ENCODE results near the gene CHFR. TPM values are rescaled to one million over a fixed set of nuclear protein-coding genes. Genes with fewer than 3 reads are reported as not detected.
A peak's percentile ranks its signal among the peaks of the same experiment; 100 is the strongest.

CHFR gene
- total RNA-seq, 1 experiment from 2014 or later, result 74.0 TPM

DNA sequence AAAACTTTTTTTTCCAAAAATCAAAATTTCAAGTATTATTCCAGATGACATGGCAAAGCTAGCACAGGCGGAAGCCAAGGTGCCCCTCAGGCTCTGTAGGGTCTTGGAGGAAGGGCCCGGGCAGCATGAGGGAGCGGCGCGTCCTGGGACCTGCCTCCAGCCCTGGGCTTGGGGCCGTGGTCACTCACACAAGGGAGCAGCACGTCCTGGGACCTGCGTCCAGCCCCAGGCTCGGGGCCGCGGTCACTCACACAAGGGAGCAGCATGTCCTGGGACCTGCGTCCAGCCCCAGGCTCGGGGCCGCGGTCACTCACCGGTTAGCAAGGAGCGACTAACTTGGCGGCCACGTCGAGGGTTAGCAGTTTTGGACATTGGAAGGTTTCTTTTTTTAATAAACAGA, 46.9 kb downstream of the CHFR start:
- TSS peak; percentile 82 for BruUV-seq (replicated peaks)
- intact Hi-C loops (cut with micrococcal nuclease; ENCODE audit: unreplicated experiment) (no loop called here), in situ Hi-C loops (cut with HindIII; ENCODE audit: low pct_unique_long_range_greater_than_20kb, low sequenced_read_pairs) (no loop called here)
- CTCF ChIA-PET, result no interaction called here
- Histone ChIP-seq H3K27ac (ENCODE audit: low read length) (no peak overlapping the region), H3K36me3 (ENCODE audit: control insufficient read depth, insufficient read depth, low read length) (peaks cover 10% of the 10 kb centered on the region), H3K4me3 (ENCODE audit: low read depth in 2 of 2, low read length in 2 of 2) (no peak overlapping the region), H3K27me3 (ENCODE audit: control insufficient read depth, insufficient read depth, low read length) (no peaks in the 10 kb centered on the region), H3K9me3 (ENCODE audit: control insufficient read depth, insufficient read depth, low read depth, low read length) (no peaks in the 10 kb centered on the region), H3K4me1 (ENCODE audit: control insufficient read depth, insufficient read depth, low read length) (no peaks in the 10 kb centered on the region)
- DNase-seq (ENCODE audit: low read depth, low spot score), result no peak
- no peak for ATAC-seq
- POLR2A ChIA-PET, result no interaction called here
- TF ChIP-seq SIN3A (IDR thresholded peaks at IDR 0.05; ENCODE audit: borderline replicate concordance, insufficient read depth, low read depth, low read length), result no peak
- TF ChIP-seq, protein P1, sequence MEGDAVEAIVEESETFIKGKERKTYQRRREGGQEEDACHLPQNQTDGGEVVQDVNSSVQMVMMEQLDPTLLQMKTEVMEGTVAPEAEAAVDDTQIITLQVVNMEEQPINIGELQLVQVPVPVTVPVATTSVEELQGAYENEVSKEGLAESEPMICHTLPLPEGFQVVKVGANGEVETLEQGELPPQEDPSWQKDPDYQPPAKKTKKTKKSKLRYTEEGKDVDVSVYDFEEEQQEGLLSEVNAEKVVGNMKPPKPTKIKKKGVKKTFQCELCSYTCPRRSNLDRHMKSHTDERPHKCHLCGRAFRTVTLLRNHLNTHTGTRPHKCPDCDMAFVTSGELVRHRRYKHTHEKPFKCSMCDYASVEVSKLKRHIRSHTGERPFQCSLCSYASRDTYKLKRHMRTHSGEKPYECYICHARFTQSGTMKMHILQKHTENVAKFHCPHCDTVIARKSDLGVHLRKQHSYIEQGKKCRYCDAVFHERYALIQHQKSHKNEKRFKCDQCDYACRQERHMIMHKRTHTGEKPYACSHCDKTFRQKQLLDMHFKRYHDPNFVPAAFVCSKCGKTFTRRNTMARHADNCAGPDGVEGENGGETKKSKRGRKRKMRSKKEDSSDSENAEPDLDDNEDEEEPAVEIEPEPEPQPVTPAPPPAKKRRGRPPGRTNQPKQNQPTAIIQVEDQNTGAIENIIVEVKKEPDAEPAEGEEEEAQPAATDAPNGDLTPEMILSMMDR (IDR thresholded peaks at IDR 0.05), result no peak
- TF ChIP-seq, protein P2, sequence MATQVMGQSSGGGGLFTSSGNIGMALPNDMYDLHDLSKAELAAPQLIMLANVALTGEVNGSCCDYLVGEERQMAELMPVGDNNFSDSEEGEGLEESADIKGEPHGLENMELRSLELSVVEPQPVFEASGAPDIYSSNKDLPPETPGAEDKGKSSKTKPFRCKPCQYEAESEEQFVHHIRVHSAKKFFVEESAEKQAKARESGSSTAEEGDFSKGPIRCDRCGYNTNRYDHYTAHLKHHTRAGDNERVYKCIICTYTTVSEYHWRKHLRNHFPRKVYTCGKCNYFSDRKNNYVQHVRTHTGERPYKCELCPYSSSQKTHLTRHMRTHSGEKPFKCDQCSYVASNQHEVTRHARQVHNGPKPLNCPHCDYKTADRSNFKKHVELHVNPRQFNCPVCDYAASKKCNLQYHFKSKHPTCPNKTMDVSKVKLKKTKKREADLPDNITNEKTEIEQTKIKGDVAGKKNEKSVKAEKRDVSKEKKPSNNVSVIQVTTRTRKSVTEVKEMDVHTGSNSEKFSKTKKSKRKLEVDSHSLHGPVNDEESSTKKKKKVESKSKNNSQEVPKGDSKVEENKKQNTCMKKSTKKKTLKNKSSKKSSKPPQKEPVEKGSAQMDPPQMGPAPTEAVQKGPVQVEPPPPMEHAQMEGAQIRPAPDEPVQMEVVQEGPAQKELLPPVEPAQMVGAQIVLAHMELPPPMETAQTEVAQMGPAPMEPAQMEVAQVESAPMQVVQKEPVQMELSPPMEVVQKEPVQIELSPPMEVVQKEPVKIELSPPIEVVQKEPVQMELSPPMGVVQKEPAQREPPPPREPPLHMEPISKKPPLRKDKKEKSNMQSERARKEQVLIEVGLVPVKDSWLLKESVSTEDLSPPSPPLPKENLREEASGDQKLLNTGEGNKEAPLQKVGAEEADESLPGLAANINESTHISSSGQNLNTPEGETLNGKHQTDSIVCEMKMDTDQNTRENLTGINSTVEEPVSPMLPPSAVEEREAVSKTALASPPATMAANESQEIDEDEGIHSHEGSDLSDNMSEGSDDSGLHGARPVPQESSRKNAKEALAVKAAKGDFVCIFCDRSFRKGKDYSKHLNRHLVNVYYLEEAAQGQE (IDR thresholded peaks at IDR 0.05; ENCODE audit: insufficient read depth in 1 of 2, low read depth in 2 of 2, low read length in 1 of 2), result no peak
- TF ChIP-seq TCF7L2 (IDR thresholded peaks at IDR 0.05; ENCODE audit: low read depth, low read length), result no peak
- no peak for TF ChIP-seq POLR2AphosphoS5 (IDR thresholded peaks at IDR 0.05; ENCODE audit: low read depth, low read length)

DNA sequence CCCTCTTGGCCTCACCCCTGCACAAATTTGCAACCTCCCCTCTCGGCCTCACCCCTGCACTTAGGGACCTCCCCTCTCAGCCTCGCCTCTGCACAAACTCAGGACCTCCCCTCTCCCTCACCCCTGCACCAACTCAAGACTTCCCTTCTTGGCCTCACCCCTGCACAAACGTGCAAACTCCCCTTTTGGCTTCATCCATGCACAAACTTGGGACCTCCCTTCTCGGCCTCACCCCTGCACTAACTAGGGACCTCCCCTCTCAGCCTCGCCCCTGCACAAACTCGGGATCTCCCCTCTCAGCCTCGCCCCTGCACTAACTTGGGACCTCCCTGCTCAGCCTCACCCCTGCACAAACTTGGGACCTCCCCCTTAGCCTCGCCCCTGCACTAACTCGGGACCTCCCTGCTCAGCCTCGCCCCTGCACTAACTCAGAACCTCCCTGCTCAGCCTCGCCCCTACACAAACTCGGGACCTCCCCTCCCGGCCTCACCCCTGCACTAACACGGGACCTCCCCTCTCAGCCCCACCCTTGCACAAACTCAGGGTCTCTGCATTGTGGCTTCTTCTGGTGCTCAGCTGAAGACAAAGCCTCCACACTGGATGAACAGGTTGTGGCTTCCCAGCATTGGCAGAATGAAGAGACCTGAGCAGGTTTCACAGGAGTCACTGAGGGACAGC, 47.7 kb downstream of the CHFR start:
- no TSS peak for BruUV-seq (replicated peaks)
- intact Hi-C loops (cut with micrococcal nuclease; ENCODE audit: unreplicated experiment) (no loop called here), in situ Hi-C loops (cut with HindIII; ENCODE audit: low pct_unique_long_range_greater_than_20kb, low sequenced_read_pairs) (no loop called here)
- no peak overlapping the region for H3K4me3 ChIP-seq (ENCODE audit: low read depth in 2 of 2, low read length in 2 of 2)
- H3K36me3 ChIP-seq (ENCODE audit: control insufficient read depth, insufficient read depth, low read length), result peaks cover 10% of the 10 kb centered on the region
- no peaks in the 10 kb centered on the region for H3K9me3 ChIP-seq (ENCODE audit: control insufficient read depth, insufficient read depth, low read depth, low read length)
- POLR2A ChIA-PET, result no interaction called here
- H3K4me1 ChIP-seq (ENCODE audit: control insufficient read depth, insufficient read depth, low read length), result no peaks in the 10 kb centered on the region
- no peak for DNase-seq (ENCODE audit: low read depth, low spot score)
- H3K27me3 ChIP-seq (ENCODE audit: control insufficient read depth, insufficient read depth, low read length), result no peaks in the 10 kb centered on the region
- CTCF ChIA-PET, result no interaction called here
- no peak for ATAC-seq
- no peak overlapping the region for H3K27ac ChIP-seq (ENCODE audit: low read length)
- TF ChIP-seq, protein P2 (IDR thresholded peaks at IDR 0.05; ENCODE audit: insufficient read depth in 1 of 2, low read depth in 2 of 2, low read length in 1 of 2), result no peak
- no peak for TF ChIP-seq SIN3A (IDR thresholded peaks at IDR 0.05; ENCODE audit: borderline replicate concordance, insufficient read depth, low read depth, low read length)
- no peak for TF ChIP-seq POLR2AphosphoS5 (IDR thresholded peaks at IDR 0.05; ENCODE audit: low read depth, low read length)
- TF ChIP-seq, protein P1 (IDR thresholded peaks at IDR 0.05), result no peak
- TF ChIP-seq TCF7L2 (IDR thresholded peaks at IDR 0.05; ENCODE audit: low read depth, low read length), result no peak

All from Panc1 (cell line).